Transverse colon (tissue), 4 donors: ENCODE data around the gene STRBP. TPM values are rescaled to one million over a fixed set of nuclear protein-coding genes. Genes with fewer than 3 reads are reported as not detected.

Experiments
- DNase-seq: peaks from one replicate; pipeline ENCODE4 v3.0.0-alpha.2; 2019
- H3K27ac ChIP-seq, 4 donors: fragments of 200-600 bp; sonication (generic); 2 replicates each; pipeline ENCODE4 v1.5.1; 2016 to 2018; ENCODE audit warnings: inconsistent platforms in 4 of 4
- H3K27me3 ChIP-seq: fragments of 200-600 bp; sonication (generic); 2 replicates; pipeline ENCODE4 v1.5.1; 2017; ENCODE audit warnings: inconsistent platforms
- H3K36me3 ChIP-seq, 4 donors: fragments of 200-600 bp; sonication (generic); 2 replicates each; pipeline ENCODE4 v1.5.1; 2017 to 2019; ENCODE audit warnings: inconsistent platforms in 4 of 4
- H3K4me1 ChIP-seq, 4 donors: fragments of 200-600 bp; sonication (generic); 2 replicates each; pipeline ENCODE4 v1.5.1; 2017 to 2020; ENCODE audit warnings: inconsistent platforms in 4 of 4
- H3K4me3 ChIP-seq, 4 donors: fragments of 200-600 bp; sonication (generic); 1 replicate in 1 of 4; 2 replicates in 3 of 4; pipeline versions ENCODE4 v1.5.1 to v1.6.1; 2017 to 2019; ENCODE audit warnings: inconsistent platforms in 4 of 4
- H3K9me3 ChIP-seq, 2 donors: fragments of 200-600 bp; sonication (generic); 2 replicates each; pipeline ENCODE4 v1.5.1; 2017 to 2019; ENCODE audit warnings: inconsistent platforms in 2 of 2
- EP300 ChIP-seq: sonication (generic); formaldehyde crosslinking; IDR thresholded peaks from one replicate; pipeline ENCODE4 v1.6.1; 2017; ENCODE audit warnings: antibody characterized with exemption, low read depth
- POLR2A ChIP-seq: fragments of 450-650 bp; IDR thresholded peaks from one replicate; pipeline ENCODE4 v1.6.1; 2016; ENCODE audit warnings: antibody characterized with exemption, mild to moderate bottlenecking, moderate library complexity
- POLR2AphosphoS5 ChIP-seq, 3 donors: sonication (generic); formaldehyde crosslinking; IDR thresholded peaks; one replicate each; pipeline ENCODE4 v1.6.1; 2016; ENCODE audit warnings: antibody characterized with exemption in 3 of 3
- WGBS, 2 donors: methylation state at CpG; one replicate each; pipeline ENCODE4 v1.1.5; 2018; ENCODE audit warnings: low coverage in 1 of 2; 5-methylcytosine and 5-hydroxymethylcytosine counted together
- in situ Hi-C, 4 donors: fragments of 200-750 bp; cut with MboI; loops; one replicate each; pipeline versions ENCODE4 v1.15.0 to v1.15.1; 2017; ENCODE audit warnings: low sequenced_read_pairs in 3 of 4, low pct_ligation_motif_present in 1 of 4, low pct_unique_long_range_greater_than_20kb in 1 of 4
- intact Hi-C: fragments of 100-400 bp; cut with DNase I; formaldehyde crosslinking; loops from one replicate; pipeline ENCODE4 v1.15.1; 2023; ENCODE audit warnings: low total_unique reads
- total RNA-seq, 4 donors: library from RNA; depleted of rRNA; stranded (reverse); fragments of >200 nt; gene quantifications; one replicate each; pipeline ENCODE4 v1.1.0, GENCODE V29; 2016
- TF ChIP-seq, protein P1 (sequence below), 5 experiments: fragments of 200-600 bp in 3 of 5; fragments of 450-650 bp in 2 of 5; sonication (generic) in 3 of 5; IDR thresholded peaks; 1 replicate in 2 of 5; 2 replicates in 3 of 5; pipeline ENCODE4 v1.5.1; 2016 to 2017; ENCODE audit warnings: antibody characterized with exemption in 5 of 5, inconsistent platforms in 3 of 5, mild to moderate bottlenecking in 2 of 5, moderate library complexity in 1 of 5

The STRBP gene
- total RNA-seq, 4 donors from 2014 or later = 19.1 to 50.3 (median 43.2) TPM

DNA sequence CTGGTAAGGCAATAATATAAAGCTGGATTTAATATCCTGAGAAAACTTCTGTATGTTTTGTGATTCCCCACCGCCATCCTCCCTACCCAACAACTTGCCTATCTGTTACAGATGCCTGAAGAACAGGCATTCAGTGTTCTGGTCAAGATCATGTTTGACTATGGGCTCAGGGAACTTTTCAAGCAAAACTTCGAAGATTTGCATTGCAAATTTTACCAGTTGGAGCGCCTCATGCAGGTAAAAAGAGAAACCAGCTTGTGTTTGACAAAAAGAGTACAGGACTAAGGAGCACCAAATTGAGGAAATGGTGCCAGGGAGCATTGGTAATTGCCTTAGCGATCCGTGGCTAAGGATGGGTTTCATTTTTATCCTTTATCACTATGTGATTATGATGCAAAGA lies 194.9 kb downstream of the STRBP start:
- peak overlapping the region; percentile 7 to 56 (median 38) for H3K27ac ChIP-seq
- in situ Hi-C loops = no loop called here

GRCh38 chr9:123072407-123072995 lies 195.9 kb downstream of the STRBP start:
- H3K4me3 ChIP-seq = no peak overlapping the region
- intact Hi-C loops (no loop called here), in situ Hi-C loops (no loop called here)
- H3K27ac ChIP-seq = no peak overlapping the region
- no peak for TF ChIP-seq POLR2A
- TF ChIP-seq, protein P1, sequence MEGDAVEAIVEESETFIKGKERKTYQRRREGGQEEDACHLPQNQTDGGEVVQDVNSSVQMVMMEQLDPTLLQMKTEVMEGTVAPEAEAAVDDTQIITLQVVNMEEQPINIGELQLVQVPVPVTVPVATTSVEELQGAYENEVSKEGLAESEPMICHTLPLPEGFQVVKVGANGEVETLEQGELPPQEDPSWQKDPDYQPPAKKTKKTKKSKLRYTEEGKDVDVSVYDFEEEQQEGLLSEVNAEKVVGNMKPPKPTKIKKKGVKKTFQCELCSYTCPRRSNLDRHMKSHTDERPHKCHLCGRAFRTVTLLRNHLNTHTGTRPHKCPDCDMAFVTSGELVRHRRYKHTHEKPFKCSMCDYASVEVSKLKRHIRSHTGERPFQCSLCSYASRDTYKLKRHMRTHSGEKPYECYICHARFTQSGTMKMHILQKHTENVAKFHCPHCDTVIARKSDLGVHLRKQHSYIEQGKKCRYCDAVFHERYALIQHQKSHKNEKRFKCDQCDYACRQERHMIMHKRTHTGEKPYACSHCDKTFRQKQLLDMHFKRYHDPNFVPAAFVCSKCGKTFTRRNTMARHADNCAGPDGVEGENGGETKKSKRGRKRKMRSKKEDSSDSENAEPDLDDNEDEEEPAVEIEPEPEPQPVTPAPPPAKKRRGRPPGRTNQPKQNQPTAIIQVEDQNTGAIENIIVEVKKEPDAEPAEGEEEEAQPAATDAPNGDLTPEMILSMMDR (IDR thresholded peaks at IDR 0.05) = no peak
- TF ChIP-seq EP300 = no peak
- TF ChIP-seq POLR2AphosphoS5 (IDR thresholded peaks at IDR 0.05) = no peak
- WGBS, 2 donors = 94 to 100% methylated on average over 1 to 2 of the region's 2 CpGs
- H3K27me3 ChIP-seq = no peaks in the 10 kb centered on the region
- H3K9me3 ChIP-seq = no peaks in the 10 kb centered on the region
- H3K4me1 ChIP-seq = peaks cover 0 to 13% (median 0%) of the 10 kb centered on the region in 4 donors
- DNase-seq = no peak
- H3K36me3 ChIP-seq = peaks cover 0 to 31% (median 9%) of the 10 kb centered on the region in 4 donors

More for the DNA sequence above, 194.9 kb downstream of the STRBP start:
- intact Hi-C loops = no loop called here
- no peak for TF ChIP-seq EP300
- TF ChIP-seq POLR2A = no peak
- no peak for TF ChIP-seq POLR2AphosphoS5 (IDR thresholded peaks at IDR 0.05)
- TF ChIP-seq, protein P1 (IDR thresholded peaks at IDR 0.05) = no peak
- no peaks in the 10 kb centered on the region for H3K27me3 ChIP-seq
- H3K4me1 ChIP-seq = peaks cover 0 to 13% (median 0%) of the 10 kb centered on the region in 4 donors
- H3K36me3 ChIP-seq = peaks cover 0 to 26% (median 9%) of the 10 kb centered on the region in 4 donors
- WGBS, 2 donors = 67 to 84% methylated on average over 5 of the region's 5 CpGs
- H3K4me3 ChIP-seq = no peak overlapping the region
- DNase-seq = no peak
- no peaks in the 10 kb centered on the region for H3K9me3 ChIP-seq

Other genes starting within 250 kb of the STRBP start
- 1 to 10 TPM in 1 of 4 donors, not detected in 3; 3.0 TPM for gene GPR21, start 234.9 kb downstream of the STRBP start, total RNA-seq
- under 1 TPM in 3 of 4 donors, not detected in 1; 0.32 to 0.82 (median 0.75) TPM for gene CRB2, start 87.6 kb upstream of the STRBP start, total RNA-seq